K562 (cell line): ENCODE measurements around the gene LMF2. TPM values are rescaled to one million over a fixed set of nuclear protein-coding genes. Genes with fewer than 3 reads are reported as not detected.

Experiments
- ATAC-seq: fragments of 200-7000 bp; cut with Tn5 transposase; 3 replicates; pipeline ENCODE4 v1.9.1; 2020; ENCODE audit warnings: moderate library complexity
- BruUV-seq: library from RNA; stranded (reverse); fragments of 400-500 nt; replicated peaks from 2 replicates; lab custom pipeline; 2021; lab: Mats Ljungman, UMichigan
- CTCF ChIA-PET: fragments of 300-600 bp; formaldehyde crosslinking; extraction: SDS; loops from one replicate; lab custom pipeline; 2021; ENCODE audit warnings: low intra/inter-chr PET ratio; lab: Yijun Ruan, JAX
- POLR2A ChIA-PET: fragments of 300-600, 350-650 bp; sonication (Branson Sonifier 250); formaldehyde crosslinking; extraction: SDS; loops from one replicate; lab custom pipeline; 2021; ENCODE audit warnings: antibody characterized with exemption, inconsistent platforms; lab: Yijun Ruan, JAX
- DNase-seq, 4 experiments: peaks; one replicate each; pipeline versions ENCODE4 v3.0.0 to v3.0.0-alpha.2; 2011 to 2018; ENCODE audit warnings: low spot score in 3 of 4, mixed read lengths in 3 of 4; ENCODE audit errors: extremely low read depth in 1 of 4
- FAIRE-seq: peaks from 2 replicates; lab custom pipeline; 2011; peaks lifted over from hg19 to GRCh38; lab: Jason Lieb, UNC
- H2AFZ ChIP-seq: 2 replicates; pipeline ENCODE4 v1.6.0; 2011; ENCODE audit warnings: low read depth, low read length, control low read depth, inconsistent platforms
- H3K27ac ChIP-seq: fragments of 200-600 bp; 3 replicates; pipeline ENCODE4 v1.8.0; 2011; ENCODE audit warnings: low read depth, mild to moderate bottlenecking, control low read depth, inconsistent platforms, low read length, moderate library complexity, mixed read lengths; ENCODE audit errors: extremely low read depth
- H3K27me3 ChIP-seq, 2 experiments: fragments of 300-600 bp in 1 of 2; 2 replicates in 1 of 2; 3 replicates in 1 of 2; pipeline versions ENCODE4 v1.6.0 to v1.8.0; 2011; ENCODE audit warnings: inconsistent platforms in 2 of 2, low read length in 2 of 2, mild to moderate bottlenecking in 1 of 2, mixed read lengths in 1 of 2, moderate library complexity in 1 of 2; ENCODE audit not compliant: control insufficient read depth in 2 of 2, insufficient read depth in 2 of 2
- H3K36me3 ChIP-seq: fragments of 300-600 bp; 3 replicates; pipeline ENCODE4 v1.8.0; 2011; ENCODE audit warnings: mild to moderate bottlenecking, low read length, inconsistent platforms; ENCODE audit not compliant: control insufficient read depth, insufficient read depth
- H3K4me1 ChIP-seq, 2 experiments: fragments of 200-600 bp in 1 of 2; replicated peaks in 1 of 2; 2 replicates in 1 of 2; 3 replicates in 1 of 2; pipeline versions ENCODE4 v1.5.1 to v1.8.0; 2011; ENCODE audit warnings: inconsistent platforms in 2 of 2, low read length in 2 of 2, mild to moderate bottlenecking in 1 of 2, mixed read lengths in 1 of 2, moderate library complexity in 1 of 2; ENCODE audit not compliant: control insufficient read depth in 2 of 2, insufficient read depth in 2 of 2
- H3K4me2 ChIP-seq: 2 replicates; pipeline ENCODE4 v1.6.1; 2011; ENCODE audit warnings: low read length, control low read depth, inconsistent platforms, mixed read lengths; ENCODE audit not compliant: insufficient read depth
- H3K4me3 ChIP-seq: fragments of 200-600 bp; sonication (generic), shearing (Covaris generic); 2 replicates; pipeline ENCODE4 v1.5.1; 2016; ENCODE audit warnings: control low read depth, inconsistent platforms
- H3K79me2 ChIP-seq: fragments of 200-600 bp; 3 replicates; pipeline ENCODE4 v1.8.0; 2011; ENCODE audit warnings: low read length, inconsistent platforms; ENCODE audit not compliant: control insufficient read depth, insufficient read depth
- H3K9ac ChIP-seq, 2 experiments: 2 replicates each; pipeline versions ENCODE4 v1.6.0 to v1.6.1; 2011; ENCODE audit warnings: low read depth in 2 of 2, low read length in 2 of 2, control low read depth in 1 of 2, inconsistent platforms in 1 of 2, mild to moderate bottlenecking in 1 of 2, mixed read lengths in 1 of 2; ENCODE audit not compliant: insufficient read depth in 1 of 2
- H3K9me1 ChIP-seq: one replicate; pipeline ENCODE4 v1.6.0; 2011; ENCODE audit warnings: inconsistent platforms, mild to moderate bottlenecking, low read length, moderate library complexity; ENCODE audit not compliant: control insufficient read depth, insufficient read depth
- H3K9me3 ChIP-seq: replicated peaks from 2 replicates; pipeline ENCODE4 v1.5.1; 2011; ENCODE audit warnings: low read depth, low read length, inconsistent platforms; ENCODE audit not compliant: control insufficient read depth, insufficient read depth
- H4K20me1 ChIP-seq: replicated peaks from 2 replicates; pipeline ENCODE4 v1.6.1; 2011; ENCODE audit warnings: low read length, inconsistent platforms, mixed read lengths; ENCODE audit not compliant: control insufficient read depth, insufficient read depth
- ARHGAP35 ChIP-seq: fragments of 450-650 bp; IDR thresholded peaks from 2 replicates; pipeline ENCODE4 v1.6.1; 2018; ENCODE audit not compliant: partially characterized antibody
- BRF1 ChIP-seq: IDR thresholded peaks from 3 replicates; pipeline ENCODE4 v1.6.1; 2011; ENCODE audit warnings: borderline replicate concordance, mild to moderate bottlenecking; ENCODE audit not compliant: insufficient read length; ENCODE audit errors: extremely low read depth
- CBX2 ChIP-seq: fragments of 200-600 bp; sonication (generic); IDR thresholded peaks from one replicate; pipeline ENCODE4 v1.6.1; 2012; ENCODE audit warnings: mild to moderate bottlenecking, low read length, inconsistent platforms; ENCODE audit not compliant: insufficient read depth, poor library complexity, severe bottlenecking
- GABPB1 ChIP-seq: sonication (generic); formaldehyde crosslinking; IDR thresholded peaks from 2 replicates; pipeline ENCODE4 v1.8.0; 2022; ENCODE audit warnings: mild to moderate bottlenecking, missing genetic modification reagents
- HMG20B ChIP-seq: fragments of 250-450 bp; sonication (Bioruptor Pico); IDR thresholded peaks from 2 replicates; pipeline ENCODE4 v1.5.0; 2021; ENCODE audit warnings: mild to moderate bottlenecking
- HOXB6 ChIP-seq: fragments of 250-450 bp; sonication (Bioruptor Pico); IDR thresholded peaks from 2 replicates; pipeline ENCODE4 v1.5.1; 2022; ENCODE audit warnings: mild to moderate bottlenecking, borderline replicate concordance
- MAZ ChIP-seq, 2 experiments: fragments of 450-650 bp in 1 of 2; sonication (generic) in 1 of 2; formaldehyde crosslinking; IDR thresholded peaks in 1 of 2; conservative IDR thresholded peaks in 1 of 2; 2 replicates each; pipeline versions ENCODE4 v1.4.0 to v1.5.0; 2020; ENCODE audit warnings: mild to moderate bottlenecking in 1 of 2, missing genetic modification reagents in 1 of 2
- NONO ChIP-seq, 2 experiments: fragments of 200-400 bp in 1 of 2; fragments of 450-650 bp in 1 of 2; formaldehyde crosslinking in 1 of 2; IDR thresholded peaks; 2 replicates each; pipeline ENCODE4 v1.6.1; 2017; ENCODE audit warnings: low read depth in 2 of 2, mild to moderate bottlenecking in 2 of 2, moderate library complexity in 2 of 2, low read length in 1 of 2
- POLR2A ChIP-seq: fragments of 450-650 bp; conservative IDR thresholded peaks from 2 replicates; pipeline ENCODE4 v1.6.1; 2016
- POU5F1 ChIP-seq: fragments of 150-350 bp; IDR thresholded peaks from 2 replicates; pipeline ENCODE4 v1.6.1; 2014; ENCODE audit warnings: borderline replicate concordance, low read length, low read depth, mild to moderate bottlenecking; ENCODE audit not compliant: partially characterized antibody
- TEAD4 ChIP-seq, 2 experiments: sonication (generic) in 1 of 2; formaldehyde crosslinking in 1 of 2; IDR thresholded peaks; 2 replicates each; pipeline versions ENCODE4 v1.6.1 to v1.8.0; 2012 to 2022; ENCODE audit warnings: borderline replicate concordance in 1 of 2, inconsistent platforms in 1 of 2, low read length in 1 of 2, mild to moderate bottlenecking in 1 of 2, missing genetic modification reagents in 1 of 2
- ZFPM2 ChIP-seq: fragments of 250-450 bp; sonication (Bioruptor Pico); IDR thresholded peaks from 2 replicates; pipeline ENCODE4 v1.5.1; 2022; ENCODE audit warnings: mild to moderate bottlenecking
- ZNF174 ChIP-seq: fragments of 250-450 bp; sonication (Bioruptor Pico); IDR thresholded peaks from 2 replicates; pipeline ENCODE4 v1.4.0; 2020; ENCODE audit warnings: mild to moderate bottlenecking
- ZNF282 ChIP-seq: sonication (generic); formaldehyde crosslinking; IDR thresholded peaks from 2 replicates; pipeline ENCODE4 v1.8.1; 2023; ENCODE audit warnings: missing genetic modification reagents
- ZNF408 ChIP-seq: fragments of 250-450 bp; sonication (Bioruptor Pico); IDR thresholded peaks from 2 replicates; pipeline ENCODE4 v1.4.0; 2020; ENCODE audit warnings: low read depth, mild to moderate bottlenecking, moderate library complexity
- WGBS: fragments of 100-300 bp; shearing (Covaris generic); methylation state at CpG from one replicate; pipeline ENCODE4 v1.1.6; 2016; ENCODE audit warnings: low coverage, mixed read lengths; ENCODE audit not compliant: insufficient coverage; ENCODE audit errors: missing lambda C conversion rate; 5-methylcytosine and 5-hydroxymethylcytosine counted together
- in situ Hi-C: fragments of 300-500 bp; cut with MboI; formaldehyde crosslinking; loops from 4 replicates; pipeline ENCODE4 v1.15.0; 2018; ENCODE audit warnings: inconsistent platforms, mixed read lengths
- intact Hi-C: fragments of 100-400 bp; cut with micrococcal nuclease; formaldehyde crosslinking; loops from 2 replicates; pipeline ENCODE4 v1.14.2; 2022
- polyA plus RNA-seq, 8 experiments: library from polyadenylated mRNA; depleted of rRNA in 4 of 8; stranded (reverse) in 5 of 8; unstranded in 3 of 8; fragments of >200 nt; fragmentation: Nextera tagmentation in 2 of 8; fragmentation: Illumina TruSeq in 1 of 8; extraction: Ambion mirVana in 2 of 8; extraction: Trizol in 1 of 8; gene quantifications; 2 replicates each; pipeline versions ENCODE4 v1.2.1 to v1.2.3, GENCODE V29; 2011 to 2014; ENCODE audit warnings: inconsistent platforms in 1 of 8, missing spikeins in 1 of 8
- total RNA-seq, 7 experiments: library from RNA; depleted of rRNA in 6 of 7; stranded (reverse); fragments of >200 nt in 6 of 7; fragmentation: Illumina TruSeq in 2 of 7; extraction: Trizol in 2 of 7; gene quantifications; 2 replicates each; pipeline versions ENCODE4 v1.2.1 to v1.2.3, GENCODE V29; 2011 to 2021; ENCODE audit warnings: low replicate concordance in 1 of 7

The LMF2 gene
- total and polyA plus RNA-seq, 9 of the 15 experiments (the other 6 are each of a cell fraction or from before 2014, with no cell fraction given) = 0.08 to 37.1 (median 7.6) TPM

DNA sequence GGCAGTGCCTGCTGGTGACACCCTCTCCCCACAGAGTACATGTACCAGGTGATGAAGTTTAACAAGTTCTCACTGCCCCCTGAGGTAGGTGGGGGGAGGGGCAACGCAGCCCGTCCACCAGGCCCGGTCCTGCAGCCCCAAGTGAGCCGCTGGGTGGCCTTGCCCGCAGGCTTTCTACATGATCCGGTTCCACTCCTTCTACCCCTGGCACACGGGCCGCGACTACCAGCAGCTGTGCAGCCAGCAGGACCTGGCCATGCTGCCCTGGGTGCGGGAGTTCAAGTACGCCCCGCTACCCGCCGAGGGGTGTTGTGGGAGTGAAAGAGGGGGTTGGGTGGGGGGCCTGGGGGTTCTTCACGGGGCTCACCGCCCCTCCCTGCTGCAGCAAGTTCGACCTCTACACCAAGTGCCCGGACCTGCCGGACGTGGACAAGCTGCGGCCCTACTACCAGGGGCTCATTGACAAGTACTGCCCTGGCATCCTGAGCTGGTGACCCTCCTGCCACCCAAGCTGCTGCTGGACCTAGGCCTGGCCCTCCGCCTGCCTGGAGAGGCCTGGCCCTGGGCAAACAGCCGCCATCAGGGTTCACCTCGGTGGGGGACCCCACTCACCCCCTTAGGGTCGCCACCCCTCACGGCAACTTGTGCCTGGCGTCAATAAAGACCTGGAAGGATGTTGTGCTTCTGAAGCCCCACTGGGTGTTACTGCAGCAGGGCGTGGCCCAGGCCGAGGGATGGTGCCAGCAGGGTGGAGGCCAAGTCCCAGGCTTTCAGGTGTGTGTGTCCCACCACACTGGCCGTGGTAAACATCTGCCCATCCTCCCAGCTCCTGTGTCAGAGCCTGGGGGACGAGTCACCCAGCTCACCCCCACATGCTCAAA is 17.9 kb downstream of the LMF2 start:
- ATAC-seq = no peak
- no peaks in the 10 kb centered on the region for H3K9me3 ChIP-seq
- FAIRE-seq = no peak
- no peaks in the 10 kb centered on the region for H3K9me1 ChIP-seq
- no peaks in the 10 kb centered on the region for H4K20me1 ChIP-seq
- H3K36me3 ChIP-seq = no peaks in the 10 kb centered on the region
- H3K9ac ChIP-seq = no peak overlapping the region
- TF ChIP-seq HOXB6 (CRISPR knock-in tag) = no peak
- no peak for TF ChIP-seq ZFPM2 (CRISPR knock-in tag)
- TF ChIP-seq ZNF174 (CRISPR knock-in tag) = no peak
- TF ChIP-seq HMG20B (CRISPR knock-in tag) = no peak
- no peak for TF ChIP-seq GABPB1 (CRISPR knock-in tag)
- TF ChIP-seq BRF1 = no peak
- no peak for TF ChIP-seq POLR2A
- no peak for TF ChIP-seq NONO (IDR thresholded peaks at IDR 0.05; ENCODE audit: low read depth in 2 of 2, low read length in 1 of 2)
- TF ChIP-seq CBX2 = no peak
- no peak for TF ChIP-seq ZNF408 (CRISPR knock-in tag)
- TF ChIP-seq POU5F1 = no peak
- no peak for TF ChIP-seq ARHGAP35
- TF ChIP-seq ZNF282 = no peak
- no peak for TF ChIP-seq MAZ (CRISPR knock-in tag; conservative IDR thresholded peaks at IDR 0.05 in 1 of 2, IDR thresholded peaks at IDR 0.05 in 1 of 2)
- TF ChIP-seq TEAD4 (IDR thresholded peaks at IDR 0.05; ENCODE audit: low read length) = no peak
- TF ChIP-seq TEAD4 (CRISPR knock-in tag; IDR thresholded peaks at IDR 0.05; ENCODE audit: borderline replicate concordance) = no peak
- no peaks in the 10 kb centered on the region for H3K27me3 ChIP-seq
- H3K4me3 ChIP-seq = no peak overlapping the region
- H3K4me2 ChIP-seq = no peak overlapping the region
- H3K79me2 ChIP-seq = no peaks in the 10 kb centered on the region
- DNase-seq = no peak
- peaks cover 4 to 33% of the 10 kb centered on the region in 2 experiments; a peak in 3 of 5 replicates for H3K4me1 ChIP-seq
- no peak overlapping the region for H2AFZ ChIP-seq
- intact Hi-C loops = no loop called here
- ChIA-PET CTCF (no interaction called here), POLR2A (interaction anchor here (0.6 kb wide), 1 partner anchor 33 kb away, joined by 3 read pairs; no protein-coding TSS in a partner anchor)
- in situ Hi-C loops = no loop called here
- 51% methylated on average over 6 of the region's 31 CpGs for WGBS
- H3K27ac ChIP-seq = no peak overlapping the region
- no TSS peak for BruUV-seq
